Measurements from ENCODE around the gene CAV1. TPM values are rescaled to one million over a fixed set of nuclear protein-coding genes. Genes with fewer than 3 reads are reported as not detected.

The CAV1 gene
- total and polyA plus RNA-seq, 2 experiments from 2014 or later = 0.69 to 3.2 TPM

DNA sequence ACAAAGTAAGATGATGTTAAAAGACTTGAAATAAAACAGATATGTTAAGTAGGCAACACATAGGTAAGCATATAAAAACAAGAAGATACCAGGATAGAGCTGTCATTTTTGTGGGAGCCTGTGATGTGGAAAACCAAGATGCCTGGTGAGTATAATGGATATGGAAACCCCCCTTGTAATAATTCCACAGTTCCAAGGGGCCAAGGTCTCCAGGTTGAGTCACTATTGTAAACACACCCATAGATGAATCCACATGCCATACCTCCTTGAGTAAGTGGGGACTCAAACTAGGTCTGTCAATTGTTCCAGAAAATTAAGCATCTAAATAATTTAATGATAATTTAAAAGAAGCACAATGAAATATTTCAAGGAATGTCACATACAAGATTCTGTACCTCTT is 15.9 kb downstream of the CAV1 start:
- H3K27me3 ChIP-seq = no peaks in the 10 kb centered on the region
- no peaks in the 10 kb centered on the region for H3K4me1 ChIP-seq (ENCODE audit: low read depth)
- H3K4me3 ChIP-seq = no peak overlapping the region
- DNase-seq (ENCODE audit: low read depth in 1 of 2, low spot score in 1 of 2) = no peak
- no peaks in the 10 kb centered on the region for H3K36me3 ChIP-seq
- H3K9me3 ChIP-seq (ENCODE audit: low read depth) = no peaks in the 10 kb centered on the region
- TF ChIP-seq, protein P1, sequence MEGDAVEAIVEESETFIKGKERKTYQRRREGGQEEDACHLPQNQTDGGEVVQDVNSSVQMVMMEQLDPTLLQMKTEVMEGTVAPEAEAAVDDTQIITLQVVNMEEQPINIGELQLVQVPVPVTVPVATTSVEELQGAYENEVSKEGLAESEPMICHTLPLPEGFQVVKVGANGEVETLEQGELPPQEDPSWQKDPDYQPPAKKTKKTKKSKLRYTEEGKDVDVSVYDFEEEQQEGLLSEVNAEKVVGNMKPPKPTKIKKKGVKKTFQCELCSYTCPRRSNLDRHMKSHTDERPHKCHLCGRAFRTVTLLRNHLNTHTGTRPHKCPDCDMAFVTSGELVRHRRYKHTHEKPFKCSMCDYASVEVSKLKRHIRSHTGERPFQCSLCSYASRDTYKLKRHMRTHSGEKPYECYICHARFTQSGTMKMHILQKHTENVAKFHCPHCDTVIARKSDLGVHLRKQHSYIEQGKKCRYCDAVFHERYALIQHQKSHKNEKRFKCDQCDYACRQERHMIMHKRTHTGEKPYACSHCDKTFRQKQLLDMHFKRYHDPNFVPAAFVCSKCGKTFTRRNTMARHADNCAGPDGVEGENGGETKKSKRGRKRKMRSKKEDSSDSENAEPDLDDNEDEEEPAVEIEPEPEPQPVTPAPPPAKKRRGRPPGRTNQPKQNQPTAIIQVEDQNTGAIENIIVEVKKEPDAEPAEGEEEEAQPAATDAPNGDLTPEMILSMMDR (IDR thresholded peaks at IDR 0.05; ENCODE audit: low read depth, low read length) = no peak
- H3K27ac ChIP-seq = no peak overlapping the region

DNA sequence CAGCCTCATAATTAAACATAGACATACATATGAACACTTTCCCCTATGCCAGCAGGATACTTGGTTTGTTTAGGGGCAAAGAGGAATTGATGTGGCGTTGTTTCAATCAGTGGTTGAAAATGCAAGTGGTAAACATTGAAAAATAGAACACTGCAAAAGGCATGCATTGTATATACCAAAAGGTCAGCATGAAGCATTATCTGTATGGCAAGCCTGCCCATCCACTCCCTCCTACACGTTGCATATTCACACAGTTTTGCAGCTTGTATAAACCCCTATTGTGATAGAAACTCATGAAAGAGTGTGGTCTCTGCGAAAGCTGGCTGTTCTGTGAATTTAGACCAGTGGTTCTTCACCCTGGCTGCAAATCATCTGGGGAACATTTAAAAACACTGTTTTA is 17.1 kb downstream of the CAV1 start:
- no peaks in the 10 kb centered on the region for H3K9me3 ChIP-seq (ENCODE audit: low read depth)
- TF ChIP-seq, protein P1 (IDR thresholded peaks at IDR 0.05; ENCODE audit: low read depth, low read length) = no peak
- H3K4me3 ChIP-seq = no peak overlapping the region
- DNase-seq (ENCODE audit: low read depth in 1 of 2, low spot score in 1 of 2) = no peak
- H3K27ac ChIP-seq = no peak overlapping the region
- no peaks in the 10 kb centered on the region for H3K36me3 ChIP-seq
- no peaks in the 10 kb centered on the region for H3K27me3 ChIP-seq
- no peaks in the 10 kb centered on the region for H3K4me1 ChIP-seq (ENCODE audit: low read depth)

DNA sequence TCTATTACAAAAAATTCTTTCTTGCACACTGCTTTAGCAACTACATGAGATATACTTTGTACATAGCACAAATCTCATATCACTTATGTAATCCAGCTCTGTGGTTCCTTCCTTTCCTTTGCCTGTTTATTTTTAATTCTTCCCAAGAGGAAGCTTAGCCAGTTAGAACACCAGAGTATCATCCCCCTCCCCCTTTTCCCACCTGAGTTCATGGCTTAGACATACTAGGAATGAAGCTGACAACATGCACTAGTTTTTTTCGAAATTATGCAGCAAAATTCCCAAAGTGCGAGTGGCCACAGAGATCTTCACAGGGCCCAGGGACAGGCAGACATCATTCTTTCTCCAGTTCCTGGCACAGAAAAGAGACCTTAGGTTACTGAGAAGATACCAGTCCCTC is 17.8 kb downstream of the CAV1 start:
- TF ChIP-seq, protein P1 (IDR thresholded peaks at IDR 0.05; ENCODE audit: low read depth, low read length) = no peak
- no peak overlapping the region for H3K27ac ChIP-seq

DNA sequence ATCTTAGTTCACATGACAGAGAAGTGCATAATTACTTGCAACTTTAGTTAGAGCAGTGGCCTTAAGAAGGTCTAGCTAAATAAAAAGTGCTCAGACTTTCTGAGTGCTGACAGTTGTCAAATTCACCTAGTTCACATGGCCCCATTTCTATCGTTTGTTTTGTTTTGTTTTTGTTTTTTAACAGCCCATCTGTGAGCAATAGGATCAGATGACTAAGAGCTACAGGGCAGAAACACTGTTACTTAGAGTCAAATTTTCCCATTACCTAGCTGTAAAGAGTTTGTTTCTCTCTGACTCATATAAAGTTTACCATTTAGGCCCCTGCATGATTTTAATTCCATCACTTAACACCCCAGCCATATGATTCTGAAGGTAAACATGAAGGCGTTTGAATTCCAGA is 18.8 kb downstream of the CAV1 start:
- Histone ChIP-seq H3K36me3 (no peaks in the 10 kb centered on the region), H3K27me3 (no peaks in the 10 kb centered on the region), H3K4me1 (ENCODE audit: low read depth) (no peaks in the 10 kb centered on the region), H3K9me3 (ENCODE audit: low read depth) (no peaks in the 10 kb centered on the region), H3K4me3 (no peak overlapping the region), H3K27ac (no peak overlapping the region)
- TF ChIP-seq, protein P1 (IDR thresholded peaks at IDR 0.05; ENCODE audit: low read depth, low read length) = no peak
- peak in 1 of 2 donors; percentile 18 for DNase-seq (ENCODE audit: low read depth in 1 of 2, low spot score in 1 of 2)

More for the DNA sequence above, 17.8 kb downstream of the CAV1 start:
- Histone ChIP-seq H3K4me1 (ENCODE audit: low read depth) (no peaks in the 10 kb centered on the region), H3K4me3 (no peak overlapping the region), H3K36me3 (no peaks in the 10 kb centered on the region), H3K27me3 (no peaks in the 10 kb centered on the region), H3K9me3 (ENCODE audit: low read depth) (no peaks in the 10 kb centered on the region)
- no peak for DNase-seq (ENCODE audit: low read depth in 1 of 2, low spot score in 1 of 2)

DNA sequence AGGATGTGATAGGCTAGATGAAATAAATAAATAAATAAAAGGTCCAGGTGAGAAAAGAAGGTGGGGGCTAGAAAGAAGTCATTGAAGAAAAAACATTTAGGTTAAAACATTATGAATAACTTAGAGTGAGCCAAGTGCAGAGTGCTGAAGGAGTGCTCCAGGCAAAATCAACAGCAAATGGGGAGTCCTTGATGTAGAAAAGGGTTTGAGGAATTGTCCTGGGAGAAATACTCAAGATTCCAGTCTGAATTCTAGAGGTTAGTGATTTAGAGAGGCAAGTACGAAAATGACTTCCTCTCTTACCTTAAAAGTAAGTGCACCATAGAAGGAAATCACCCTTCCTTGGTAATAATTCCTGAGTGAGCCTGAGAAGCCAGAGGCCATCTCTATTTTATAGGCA is 19.7 kb downstream of the CAV1 start:
- Histone ChIP-seq H3K36me3 (no peaks in the 10 kb centered on the region), H3K4me3 (no peak overlapping the region), H3K4me1 (ENCODE audit: low read depth) (no peaks in the 10 kb centered on the region), H3K9me3 (ENCODE audit: low read depth) (no peaks in the 10 kb centered on the region), H3K27ac (no peak overlapping the region), H3K27me3 (no peaks in the 10 kb centered on the region)
- no peak for DNase-seq (ENCODE audit: low read depth in 1 of 2, low spot score in 1 of 2)
- TF ChIP-seq, protein P1 (IDR thresholded peaks at IDR 0.05; ENCODE audit: low read depth, low read length) = no peak

All from cardiac muscle cell (in vitro differentiated cells and primary cell).